K562 (cell line): Measurements from ENCODE around the gene TAS2R9. TPM values are rescaled to one million over a fixed set of nuclear protein-coding genes. Genes with fewer than 3 reads are reported as not detected.

Experiments
- ATAC-seq: fragments of 200-7000 bp; cut with Tn5 transposase; 3 replicates; pipeline ENCODE4 v1.9.1; 2020; ENCODE audit warnings: moderate library complexity
- BruUV-seq: library from RNA; stranded (reverse); fragments of 400-500 nt; replicated peaks from 2 replicates; lab custom pipeline; 2021; lab: Mats Ljungman, UMichigan
- CTCF ChIA-PET: fragments of 300-600 bp; formaldehyde crosslinking; extraction: SDS; loops from one replicate; lab custom pipeline; 2021; ENCODE audit warnings: low intra/inter-chr PET ratio; lab: Yijun Ruan, JAX
- POLR2A ChIA-PET: fragments of 300-600, 350-650 bp; sonication (Branson Sonifier 250); formaldehyde crosslinking; extraction: SDS; loops from one replicate; lab custom pipeline; 2021; ENCODE audit warnings: antibody characterized with exemption, inconsistent platforms; lab: Yijun Ruan, JAX
- DNase-seq, 4 experiments: peaks; one replicate each; pipeline versions ENCODE4 v3.0.0 to v3.0.0-alpha.2; 2011 to 2018; ENCODE audit warnings: low spot score in 3 of 4, mixed read lengths in 3 of 4; ENCODE audit errors: extremely low read depth in 1 of 4
- FAIRE-seq: peaks from 2 replicates; lab custom pipeline; 2011; peaks lifted over from hg19 to GRCh38; lab: Jason Lieb, UNC
- H2AFZ ChIP-seq: 2 replicates; pipeline ENCODE4 v1.6.0; 2011; ENCODE audit warnings: low read depth, low read length, control low read depth, inconsistent platforms
- H3K27ac ChIP-seq: fragments of 200-600 bp; 3 replicates; pipeline ENCODE4 v1.8.0; 2011; ENCODE audit warnings: low read depth, mild to moderate bottlenecking, control low read depth, inconsistent platforms, low read length, moderate library complexity, mixed read lengths; ENCODE audit errors: extremely low read depth
- H3K27me3 ChIP-seq, 2 experiments: fragments of 300-600 bp in 1 of 2; 2 replicates in 1 of 2; 3 replicates in 1 of 2; pipeline versions ENCODE4 v1.6.0 to v1.8.0; 2011; ENCODE audit warnings: inconsistent platforms in 2 of 2, low read length in 2 of 2, mild to moderate bottlenecking in 1 of 2, mixed read lengths in 1 of 2, moderate library complexity in 1 of 2; ENCODE audit not compliant: control insufficient read depth in 2 of 2, insufficient read depth in 2 of 2
- H3K36me3 ChIP-seq: fragments of 300-600 bp; 3 replicates; pipeline ENCODE4 v1.8.0; 2011; ENCODE audit warnings: mild to moderate bottlenecking, low read length, inconsistent platforms; ENCODE audit not compliant: control insufficient read depth, insufficient read depth
- H3K4me1 ChIP-seq, 2 experiments: fragments of 200-600 bp in 1 of 2; replicated peaks in 1 of 2; 2 replicates in 1 of 2; 3 replicates in 1 of 2; pipeline versions ENCODE4 v1.5.1 to v1.8.0; 2011; ENCODE audit warnings: inconsistent platforms in 2 of 2, low read length in 2 of 2, mild to moderate bottlenecking in 1 of 2, mixed read lengths in 1 of 2, moderate library complexity in 1 of 2; ENCODE audit not compliant: control insufficient read depth in 2 of 2, insufficient read depth in 2 of 2
- H3K4me2 ChIP-seq: 2 replicates; pipeline ENCODE4 v1.6.1; 2011; ENCODE audit warnings: low read length, control low read depth, inconsistent platforms, mixed read lengths; ENCODE audit not compliant: insufficient read depth
- H3K4me3 ChIP-seq: fragments of 200-600 bp; sonication (generic), shearing (Covaris generic); 2 replicates; pipeline ENCODE4 v1.5.1; 2016; ENCODE audit warnings: control low read depth, inconsistent platforms
- H3K79me2 ChIP-seq: fragments of 200-600 bp; 3 replicates; pipeline ENCODE4 v1.8.0; 2011; ENCODE audit warnings: low read length, inconsistent platforms; ENCODE audit not compliant: control insufficient read depth, insufficient read depth
- H3K9ac ChIP-seq, 2 experiments: 2 replicates each; pipeline versions ENCODE4 v1.6.0 to v1.6.1; 2011; ENCODE audit warnings: low read depth in 2 of 2, low read length in 2 of 2, control low read depth in 1 of 2, inconsistent platforms in 1 of 2, mild to moderate bottlenecking in 1 of 2, mixed read lengths in 1 of 2; ENCODE audit not compliant: insufficient read depth in 1 of 2
- H3K9me1 ChIP-seq: one replicate; pipeline ENCODE4 v1.6.0; 2011; ENCODE audit warnings: inconsistent platforms, mild to moderate bottlenecking, low read length, moderate library complexity; ENCODE audit not compliant: control insufficient read depth, insufficient read depth
- H3K9me3 ChIP-seq: replicated peaks from 2 replicates; pipeline ENCODE4 v1.5.1; 2011; ENCODE audit warnings: low read depth, low read length, inconsistent platforms; ENCODE audit not compliant: control insufficient read depth, insufficient read depth
- H4K20me1 ChIP-seq: replicated peaks from 2 replicates; pipeline ENCODE4 v1.6.1; 2011; ENCODE audit warnings: low read length, inconsistent platforms, mixed read lengths; ENCODE audit not compliant: control insufficient read depth, insufficient read depth
- BMI1 ChIP-seq: fragments of 150-350 bp; IDR thresholded peaks from 2 replicates; pipeline ENCODE4 v1.6.1; 2014; ENCODE audit warnings: low read length
- BRD9 ChIP-seq: fragments of 450-650 bp; IDR thresholded peaks from 2 replicates; pipeline ENCODE4 v1.6.1; 2018; ENCODE audit warnings: low read depth; ENCODE audit not compliant: partially characterized antibody
- CHD1 ChIP-seq: fragments of 200-600 bp; sonication (generic); IDR thresholded peaks from one replicate; pipeline ENCODE4 v1.6.1; 2012; ENCODE audit warnings: mild to moderate bottlenecking, moderate library complexity, low read length, inconsistent platforms
- CSDE1 ChIP-seq, 2 experiments: fragments of 450-650 bp; IDR thresholded peaks; 2 replicates each; pipeline ENCODE4 v1.6.1; 2016; ENCODE audit warnings: mild to moderate bottlenecking in 1 of 2
- ETV1 ChIP-seq: fragments of 450-650 bp; conservative IDR thresholded peaks from 2 replicates; pipeline ENCODE4 v1.6.1; 2016; ENCODE audit warnings: missing genetic modification characterization, control low read depth, low read depth, missing compliant biosample characterization
- HCFC1 ChIP-seq: IDR thresholded peaks from 2 replicates; pipeline ENCODE4 v1.6.1; 2012; ENCODE audit warnings: low read depth, low read length, improper control_type of control experiment
- HNRNPH1 ChIP-seq: fragments of 200-400 bp; formaldehyde crosslinking; optimal IDR thresholded peaks from 2 replicates; pipeline ENCODE3; 2017; ENCODE audit warnings: low read depth, mild to moderate bottlenecking, low read length, moderate library complexity
- HNRNPLL ChIP-seq: fragments of 200-400 bp; formaldehyde crosslinking; IDR thresholded peaks from 2 replicates; pipeline ENCODE4 v1.6.1; 2017; ENCODE audit warnings: low read length, low read depth, mild to moderate bottlenecking; ENCODE audit not compliant: poor library complexity, severe bottlenecking
- PURB ChIP-seq: sonication (generic); formaldehyde crosslinking; IDR thresholded peaks from 2 replicates; pipeline ENCODE4 v1.9.0; 2021; ENCODE audit warnings: low read depth, mild to moderate bottlenecking, missing genetic modification reagents
- SLC30A9 ChIP-seq: fragments of 250-450 bp; sonication (Bioruptor Pico); IDR thresholded peaks from 2 replicates; pipeline ENCODE4 v1.8.0; 2022; ENCODE audit warnings: mild to moderate bottlenecking, moderate library complexity
- ZNF444 ChIP-seq: fragments of 250-450 bp; sonication (Bioruptor Pico); IDR thresholded peaks from 2 replicates; pipeline ENCODE4 v1.4.0; 2020; ENCODE audit warnings: mild to moderate bottlenecking, moderate library complexity
- ZNF766 ChIP-seq: fragments of 200-800 bp; sonication (Bioruptor generic); conservative IDR thresholded peaks from 2 replicates; pipeline ENCODE4 v1.6.1; 2016; ENCODE audit warnings: missing genetic modification characterization, missing compliant biosample characterization
- WGBS: fragments of 100-300 bp; shearing (Covaris generic); methylation state at CpG from one replicate; pipeline ENCODE4 v1.1.6; 2016; ENCODE audit warnings: low coverage, mixed read lengths; ENCODE audit not compliant: insufficient coverage; ENCODE audit errors: missing lambda C conversion rate; 5-methylcytosine and 5-hydroxymethylcytosine counted together
- in situ Hi-C: fragments of 300-500 bp; cut with MboI; formaldehyde crosslinking; loops from 4 replicates; pipeline ENCODE4 v1.15.0; 2018; ENCODE audit warnings: inconsistent platforms, mixed read lengths
- intact Hi-C: fragments of 100-400 bp; cut with micrococcal nuclease; formaldehyde crosslinking; loops from 2 replicates; pipeline ENCODE4 v1.14.2; 2022
- polyA plus RNA-seq, 8 experiments: library from polyadenylated mRNA; depleted of rRNA in 4 of 8; stranded (reverse) in 5 of 8; unstranded in 3 of 8; fragments of >200 nt; fragmentation: Nextera tagmentation in 2 of 8; fragmentation: Illumina TruSeq in 1 of 8; extraction: Ambion mirVana in 2 of 8; extraction: Trizol in 1 of 8; gene quantifications; 2 replicates each; pipeline versions ENCODE4 v1.2.1 to v1.2.3, GENCODE V29; 2011 to 2014; ENCODE audit warnings: inconsistent platforms in 1 of 8, missing spikeins in 1 of 8
- total RNA-seq, 7 experiments: library from RNA; depleted of rRNA in 6 of 7; stranded (reverse); fragments of >200 nt in 6 of 7; fragmentation: Illumina TruSeq in 2 of 7; extraction: Trizol in 2 of 7; gene quantifications; 2 replicates each; pipeline versions ENCODE4 v1.2.1 to v1.2.3, GENCODE V29; 2011 to 2021; ENCODE audit warnings: low replicate concordance in 1 of 7
- TF ChIP-seq, protein P1 (sequence below): fragments of 250-450 bp; sonication (Bioruptor Pico); IDR thresholded peaks from 2 replicates; pipeline ENCODE4 v1.4.0; 2020; ENCODE audit warnings: mild to moderate bottlenecking, moderate library complexity
- TF ChIP-seq, protein P2 (sequence below), 2 experiments: fragments of 450-650 bp; conservative IDR thresholded peaks; 2 replicates each; pipeline ENCODE4 v1.6.1; 2017; ENCODE audit warnings: mild to moderate bottlenecking in 2 of 2, moderate library complexity in 2 of 2
- TF ChIP-seq, protein P3 (sequence below): fragments of 150-350 bp; conservative IDR thresholded peaks from 2 replicates; pipeline ENCODE4 v1.6.1; 2014; ENCODE audit warnings: low read length
- TF ChIP-seq, protein P4 (sequence below): sonication (generic); formaldehyde crosslinking; IDR thresholded peaks from 2 replicates; pipeline ENCODE4 v1.9.0; 2022; ENCODE audit warnings: mild to moderate bottlenecking, missing genetic modification reagents

Gene TAS2R9
- total and polyA plus RNA-seq, 9 of the 15 experiments (the other 6 are each of a cell fraction or from before 2014, with no cell fraction given) = not detected

DNA sequence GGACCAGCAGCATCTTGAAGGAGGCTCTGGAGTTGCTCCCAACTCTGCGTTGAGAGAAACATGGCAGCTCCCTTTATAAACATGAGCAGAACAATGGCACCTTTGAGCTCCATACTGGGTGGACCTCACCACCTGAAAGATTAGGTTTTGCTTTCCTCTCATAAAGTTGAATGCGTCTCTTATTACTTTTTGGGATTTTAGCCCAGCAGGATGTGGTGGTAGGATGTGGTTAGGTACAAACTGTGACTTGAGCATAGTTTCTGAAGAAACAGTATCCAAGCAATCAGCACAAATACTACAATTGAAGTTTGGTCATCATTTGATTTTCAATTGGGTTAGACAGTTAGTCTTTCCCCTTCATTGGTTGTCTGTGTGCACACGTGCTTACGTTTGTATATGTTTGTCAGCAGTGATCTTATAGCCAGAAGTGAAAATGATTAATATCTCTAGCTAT lies 39.5 kb upstream of the TAS2R9 start, which contains the start of gene PRR4 (continued):
- TF ChIP-seq, protein P1, sequence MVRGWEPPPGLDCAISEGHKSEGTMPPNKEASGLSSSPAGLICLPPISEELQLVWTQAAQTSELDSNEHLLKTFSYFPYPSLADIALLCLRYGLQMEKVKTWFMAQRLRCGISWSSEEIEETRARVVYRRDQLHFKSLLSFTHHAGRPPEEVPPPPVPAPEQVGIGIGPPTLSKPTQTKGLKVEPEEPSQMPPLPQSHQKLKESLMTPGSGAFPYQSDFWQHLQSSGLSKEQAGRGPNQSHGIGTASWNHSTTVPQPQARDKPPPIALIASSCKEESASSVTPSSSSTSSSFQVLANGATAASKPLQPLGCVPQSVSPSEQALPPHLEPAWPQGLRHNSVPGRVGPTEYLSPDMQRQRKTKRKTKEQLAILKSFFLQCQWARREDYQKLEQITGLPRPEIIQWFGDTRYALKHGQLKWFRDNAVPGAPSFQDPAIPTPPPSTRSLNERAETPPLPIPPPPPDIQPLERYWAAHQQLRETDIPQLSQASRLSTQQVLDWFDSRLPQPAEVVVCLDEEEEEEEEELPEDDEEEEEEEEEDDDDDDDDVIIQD (CRISPR knock-in tag) = no peak
- TF ChIP-seq BRD9 (no peak), HCFC1 (no peak), ETV1 (tag) (no peak), CSDE1 (IDR thresholded peaks at IDR 0.05) (no peak), BMI1 (no peak), PURB (no peak), ZNF444 (CRISPR knock-in tag) (no peak), ZNF766 (CRISPR knock-in tag) (no peak), SLC30A9 (CRISPR knock-in tag) (no peak), HNRNPH1 (no peak), HNRNPLL (no peak)

DNA sequence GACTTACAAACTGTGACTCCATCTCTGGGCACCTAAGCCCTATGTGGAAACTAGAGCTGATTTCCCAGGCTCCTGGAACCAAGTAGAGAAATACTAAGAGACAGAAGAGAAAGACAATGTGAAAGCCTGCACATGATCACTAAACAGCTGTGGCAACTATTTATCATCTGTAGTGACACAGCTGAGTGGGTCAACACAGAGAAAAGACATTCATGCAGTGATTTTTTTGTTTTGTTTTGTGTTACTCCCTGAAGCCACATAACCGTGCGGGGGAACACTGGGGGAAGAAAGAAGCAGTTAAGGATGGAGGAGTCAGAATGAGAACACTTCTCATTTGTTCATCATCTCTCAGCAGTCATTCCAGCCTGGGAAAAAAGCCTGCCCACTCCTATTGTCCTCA lies 37.8 kb upstream of the TAS2R9 start:
- TF ChIP-seq, protein P2, sequence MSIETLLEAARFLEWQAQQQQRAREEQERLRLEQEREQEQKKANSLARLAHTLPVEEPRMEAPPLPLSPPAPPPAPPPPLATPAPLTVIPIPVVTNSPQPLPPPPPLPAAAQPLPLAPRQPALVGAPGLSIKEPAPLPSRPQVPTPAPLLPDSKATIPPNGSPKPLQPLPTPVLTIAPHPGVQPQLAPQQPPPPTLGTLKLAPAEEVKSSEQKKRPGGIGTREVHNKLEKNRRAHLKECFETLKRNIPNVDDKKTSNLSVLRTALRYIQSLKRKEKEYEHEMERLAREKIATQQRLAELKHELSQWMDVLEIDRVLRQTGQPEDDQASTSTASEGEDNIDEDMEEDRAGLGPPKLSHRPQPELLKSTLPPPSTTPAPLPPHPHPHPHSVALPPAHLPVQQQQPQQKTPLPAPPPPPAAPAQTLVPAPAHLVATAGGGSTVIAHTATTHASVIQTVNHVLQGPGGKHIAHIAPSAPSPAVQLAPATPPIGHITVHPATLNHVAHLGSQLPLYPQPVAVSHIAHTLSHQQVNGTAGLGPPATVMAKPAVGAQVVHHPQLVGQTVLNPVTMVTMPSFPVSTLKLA (conservative IDR thresholded peaks at IDR 0.05) = no peak
- TF ChIP-seq CHD1 = no peak
- TF ChIP-seq, protein P3, sequence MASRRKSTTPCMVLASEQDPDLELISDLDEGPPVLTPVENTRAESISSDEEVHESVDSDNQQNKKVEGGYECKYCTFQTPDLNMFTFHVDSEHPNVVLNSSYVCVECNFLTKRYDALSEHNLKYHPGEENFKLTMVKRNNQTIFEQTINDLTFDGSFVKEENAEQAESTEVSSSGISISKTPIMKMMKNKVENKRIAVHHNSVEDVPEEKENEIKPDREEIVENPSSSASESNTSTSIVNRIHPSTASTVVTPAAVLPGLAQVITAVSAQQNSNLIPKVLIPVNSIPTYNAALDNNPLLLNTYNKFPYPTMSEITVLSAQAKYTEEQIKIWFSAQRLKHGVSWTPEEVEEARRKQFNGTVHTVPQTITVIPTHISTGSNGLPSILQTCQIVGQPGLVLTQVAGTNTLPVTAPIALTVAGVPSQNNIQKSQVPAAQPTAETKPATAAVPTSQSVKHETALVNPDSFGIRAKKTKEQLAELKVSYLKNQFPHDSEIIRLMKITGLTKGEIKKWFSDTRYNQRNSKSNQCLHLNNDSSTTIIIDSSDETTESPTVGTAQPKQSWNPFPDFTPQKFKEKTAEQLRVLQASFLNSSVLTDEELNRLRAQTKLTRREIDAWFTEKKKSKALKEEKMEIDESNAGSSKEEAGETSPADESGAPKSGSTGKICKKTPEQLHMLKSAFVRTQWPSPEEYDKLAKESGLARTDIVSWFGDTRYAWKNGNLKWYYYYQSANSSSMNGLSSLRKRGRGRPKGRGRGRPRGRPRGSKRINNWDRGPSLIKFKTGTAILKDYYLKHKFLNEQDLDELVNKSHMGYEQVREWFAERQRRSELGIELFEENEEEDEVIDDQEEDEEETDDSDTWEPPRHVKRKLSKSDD = no peak
- TF ChIP-seq, protein P4, sequence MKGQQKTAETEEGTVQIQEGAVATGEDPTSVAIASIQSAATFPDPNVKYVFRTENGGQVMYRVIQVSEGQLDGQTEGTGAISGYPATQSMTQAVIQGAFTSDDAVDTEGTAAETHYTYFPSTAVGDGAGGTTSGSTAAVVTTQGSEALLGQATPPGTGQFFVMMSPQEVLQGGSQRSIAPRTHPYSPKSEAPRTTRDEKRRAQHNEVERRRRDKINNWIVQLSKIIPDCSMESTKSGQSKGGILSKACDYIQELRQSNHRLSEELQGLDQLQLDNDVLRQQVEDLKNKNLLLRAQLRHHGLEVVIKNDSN (CRISPR knock-in tag) = no peak
- in situ Hi-C loops (no loop called here), intact Hi-C loops (no loop called here)
- Histone ChIP-seq H3K79me2 (no peaks in the 10 kb centered on the region), H3K9me3 (no peaks in the 10 kb centered on the region), H3K4me1 (no peaks in the 10 kb centered on the region), H3K9ac (no peak overlapping the region), H3K27ac (no peak overlapping the region), H3K9me1 (no peaks in the 10 kb centered on the region), H3K27me3 (no peaks in the 10 kb centered on the region), H4K20me1 (no peaks in the 10 kb centered on the region), H3K4me3 (no peak overlapping the region), H2AFZ (no peak overlapping the region), H3K36me3 (no peaks in the 10 kb centered on the region), H3K4me2 (no peak overlapping the region)
- ATAC-seq = no peak
- WGBS = 19% methylated on average over 2 of the region's 2 CpGs
- no peak for FAIRE-seq
- BruUV-seq = no TSS peak
- ChIA-PET CTCF (no interaction called here), POLR2A (no interaction called here)
- no peak for DNase-seq
